Immature natural killer cell (primary cell): ENCODE data around the gene RRH. TPM values are rescaled to one million over a fixed set of nuclear protein-coding genes. Genes with fewer than 3 reads are reported as not detected.

Experiments
- DNase-seq, 3 donors: peaks; one replicate each; pipeline ENCODE4 v3.0.0; 2022; ENCODE audit warnings: mixed read lengths in 1 of 3
- H3K27ac Mint-ChIP-seq, 6 donors: one replicate each; pipeline ENCODE4 v1.8.0; 2020; ENCODE audit warnings: mixed read lengths in 6 of 6, mild to moderate bottlenecking in 5 of 6, inconsistent platforms in 4 of 6, moderate library complexity in 3 of 6
- H3K27me3 Mint-ChIP-seq, 3 donors: one replicate each; pipeline ENCODE4 v1.8.0; 2020 to 2021; ENCODE audit warnings: low read depth in 3 of 3, mild to moderate bottlenecking in 3 of 3, mixed read lengths in 3 of 3, moderate library complexity in 3 of 3, inconsistent platforms in 1 of 3
- H3K36me3 Mint-ChIP-seq, 3 donors: one replicate each; pipeline ENCODE4 v1.8.0; 2020; ENCODE audit warnings: mixed read lengths in 3 of 3, inconsistent platforms in 2 of 3, mild to moderate bottlenecking in 2 of 3
- H3K4me1 Mint-ChIP-seq, 2 donors: one replicate each; pipeline ENCODE4 v1.8.0; 2020; ENCODE audit warnings: inconsistent platforms in 2 of 2, mild to moderate bottlenecking in 2 of 2, mixed read lengths in 2 of 2, moderate library complexity in 1 of 2
- H3K4me3 Mint-ChIP-seq, 5 donors: one replicate each; pipeline ENCODE4 v1.8.0; 2020; ENCODE audit warnings: mild to moderate bottlenecking in 5 of 5, mixed read lengths in 5 of 5, inconsistent platforms in 3 of 5, moderate library complexity in 3 of 5
- H3K9me3 Mint-ChIP-seq, 6 donors: one replicate each; pipeline ENCODE4 v1.8.0; 2020; ENCODE audit warnings: mild to moderate bottlenecking in 6 of 6, mixed read lengths in 6 of 6, inconsistent platforms in 4 of 6, moderate library complexity in 3 of 6
- polyA plus RNA-seq, 3 donors: library from polyadenylated mRNA; unstranded; fragments of 300-500 nt; fragmentation: Illumina TruSeq; gene quantifications; one replicate each; pipeline ENCODE4 v1.2.3, GENCODE V29; 2021

Gene RRH
- polyA plus RNA-seq, 3 donors from 2014 or later = 0.16 TPM; not detected in 2

DNA sequence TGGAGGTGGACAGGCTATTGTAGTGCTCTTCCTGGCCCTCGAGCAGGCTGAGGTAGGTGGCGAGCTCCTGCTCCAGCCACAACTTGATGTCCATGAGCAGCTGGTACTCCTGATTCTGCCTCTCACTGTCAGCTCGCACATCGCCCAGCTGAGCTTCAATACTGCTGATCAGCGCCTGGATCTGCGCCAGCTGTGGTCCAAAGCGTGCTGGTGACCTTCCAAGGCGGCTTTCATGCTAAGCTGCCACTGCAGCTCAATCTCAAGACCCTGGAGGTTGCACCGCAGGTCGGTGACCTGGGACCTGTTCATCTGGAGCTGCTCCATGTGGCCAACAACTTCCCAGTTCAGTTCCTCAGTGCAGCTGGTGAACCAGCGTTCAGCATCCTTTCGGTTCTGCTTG is 51.3 kb downstream of the RRH start:
- no peaks in the 10 kb centered on the region for H3K4me1 Mint-ChIP-seq
- no peak for DNase-seq
- no peak overlapping the region for H3K4me3 Mint-ChIP-seq
- H3K36me3 Mint-ChIP-seq = no peaks in the 10 kb centered on the region
- H3K9me3 Mint-ChIP-seq = no peaks in the 10 kb centered on the region
- H3K27ac Mint-ChIP-seq = no peak overlapping the region
- peaks cover 2 to 4% (median 4%) of the 10 kb centered on the region in 3 donors for H3K27me3 Mint-ChIP-seq

DNA sequence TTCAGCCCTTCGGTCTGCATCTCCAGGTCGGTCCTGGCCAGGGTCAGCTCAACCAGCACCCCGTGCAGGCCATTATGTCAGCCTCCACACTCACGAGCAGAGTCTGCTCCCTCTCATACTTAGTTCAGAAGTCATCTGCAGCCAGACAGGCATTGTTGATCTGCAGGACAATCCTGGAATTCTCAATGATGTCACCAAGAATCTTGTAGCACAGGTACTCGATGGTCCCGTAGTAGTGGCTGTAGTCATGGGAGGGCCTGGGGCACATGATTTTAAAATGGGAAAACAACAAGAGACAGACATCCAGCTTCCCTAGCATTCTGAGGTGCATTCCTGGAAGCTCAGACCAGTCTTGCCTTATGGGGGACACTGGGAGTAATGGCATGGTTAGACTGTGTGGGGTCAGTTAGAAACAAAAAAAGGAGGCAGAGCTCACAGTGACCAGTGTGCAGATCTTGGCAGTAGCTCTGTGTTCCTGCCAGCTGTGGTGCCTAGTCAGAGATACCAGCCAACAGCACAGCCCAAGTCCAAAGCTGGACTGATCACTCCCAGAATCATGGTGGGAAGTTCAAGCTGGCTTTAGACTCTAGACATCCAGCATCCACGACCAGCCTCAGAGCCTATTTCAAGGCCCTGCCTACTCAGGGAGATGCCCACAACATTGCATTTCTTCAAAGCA is 52.0 kb downstream of the RRH start:
- Mint-ChIP-seq H3K27me3 (peaks cover 2 to 4% (median 4%) of the 10 kb centered on the region in 3 donors), H3K4me1 (no peaks in the 10 kb centered on the region), H3K27ac (no peak overlapping the region), H3K9me3 (no peaks in the 10 kb centered on the region), H3K36me3 (no peaks in the 10 kb centered on the region), H3K4me3 (no peak overlapping the region)
- no peak for DNase-seq

DNA sequence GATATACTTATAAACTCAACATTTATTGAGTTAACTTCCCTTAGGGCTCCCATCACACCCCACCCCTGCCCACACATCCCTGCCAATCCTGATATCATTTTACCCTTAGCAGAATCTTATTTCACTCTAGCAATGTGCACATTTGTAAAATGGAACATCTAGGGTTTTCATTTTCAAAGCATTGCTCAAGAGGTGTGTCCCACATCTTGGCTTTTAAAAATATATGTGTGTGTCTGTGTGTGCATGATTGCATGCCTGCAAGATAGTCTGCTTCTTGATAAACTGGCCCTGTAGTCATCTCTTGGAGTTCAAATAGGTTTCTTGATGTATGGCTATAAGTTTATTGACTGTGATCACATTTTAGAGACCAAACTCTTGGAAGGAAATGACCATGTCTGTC is 58.5 kb downstream of the RRH start:
- Mint-ChIP-seq H3K4me3 (no peak overlapping the region), H3K27me3 (peaks cover 3 to 7% (median 4%) of the 10 kb centered on the region in 3 donors), H3K27ac (no peak overlapping the region), H3K9me3 (no peaks in the 10 kb centered on the region), H3K4me1 (no peaks in the 10 kb centered on the region), H3K36me3 (no peaks in the 10 kb centered on the region)
- DNase-seq = no peak

DNA sequence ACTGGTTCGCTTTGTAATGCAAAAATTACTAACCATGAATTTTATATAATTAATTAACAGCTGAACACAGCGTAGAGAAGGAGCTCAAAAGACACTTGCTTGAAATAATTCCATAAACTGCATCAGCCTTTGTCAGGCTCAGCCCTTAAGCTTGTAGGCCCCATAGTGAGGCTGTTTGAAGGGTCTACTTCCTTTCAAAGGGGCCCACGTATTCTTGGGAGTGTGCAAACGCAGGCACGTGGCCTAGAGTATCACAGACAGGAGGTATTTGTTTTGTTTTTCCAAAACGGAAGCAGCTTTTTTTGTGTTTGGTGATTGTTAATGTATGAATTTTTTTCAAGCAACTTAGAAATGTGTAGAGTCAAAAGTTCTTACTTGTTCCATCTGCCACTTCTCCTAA is 59.3 kb downstream of the RRH start:
- H3K36me3 Mint-ChIP-seq = no peaks in the 10 kb centered on the region
- H3K4me1 Mint-ChIP-seq = no peaks in the 10 kb centered on the region
- H3K27ac Mint-ChIP-seq = no peak overlapping the region
- no peak for DNase-seq
- H3K9me3 Mint-ChIP-seq = no peaks in the 10 kb centered on the region
- H3K4me3 Mint-ChIP-seq = no peak overlapping the region
- H3K27me3 Mint-ChIP-seq = peaks cover 1 to 10% (median 2%) of the 10 kb centered on the region in 3 donors

DNA sequence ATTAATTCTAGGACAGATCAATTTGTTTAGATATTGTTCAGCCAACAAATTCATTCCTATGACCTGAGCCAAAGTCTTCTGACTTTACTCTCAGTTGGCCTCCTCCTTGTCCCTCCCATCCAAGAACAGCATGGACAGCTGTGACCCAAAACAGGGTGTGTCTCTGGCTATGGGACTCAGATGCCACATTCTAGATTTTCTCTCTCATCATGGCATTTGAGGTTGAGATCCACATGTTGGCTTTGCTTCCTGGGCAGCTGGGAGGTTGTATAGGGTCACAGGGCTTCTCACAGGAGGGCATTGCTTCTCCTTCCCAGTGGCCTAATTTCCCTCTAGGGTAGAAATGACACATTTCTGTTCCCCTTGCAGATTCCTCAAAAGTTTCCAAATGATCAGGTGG is 62.3 kb downstream of the RRH start:
- Mint-ChIP-seq H3K9me3 (no peaks in the 10 kb centered on the region), H3K36me3 (no peaks in the 10 kb centered on the region), H3K27ac (no peak overlapping the region), H3K4me3 (no peak overlapping the region), H3K27me3 (peaks cover 0 to 12% (median 0%) of the 10 kb centered on the region in 3 donors), H3K4me1 (no peaks in the 10 kb centered on the region)
- no peak for DNase-seq

Other genes with a start within 250 kb of the RRH start
- 10 to 100 TPM; 15.5 to 22.6 (median 17.9) TPM for gene CASP6, start 124.5 kb upstream of the RRH start, polyA plus RNA-seq
- 10 to 100 TPM; 29.9 to 42.6 (median 33.9) TPM for gene PLA2G12A, start 97.9 kb upstream of the RRH start, polyA plus RNA-seq
- gene CFI, start 26.0 kb upstream of the RRH start, polyA plus RNA-seq = not detected
- gene GAR1, start 12.2 kb upstream of the RRH start, polyA plus RNA-seq = 10 to 100 TPM in 2 of 3 donors, 1 to 10 TPM in 1; 5.2 to 17.6 (median 10.8) TPM
- not detected for gene LRIT3, start 20.1 kb downstream of the RRH start, polyA plus RNA-seq
- gene EGF, start 84.9 kb downstream of the RRH start, polyA plus RNA-seq = under 1 TPM in 1 of 3 donors, not detected in 2; 0.11 TPM